GM23338 (cell line): ENCODE measurements around the gene KCNK4. TPM values are rescaled to one million over a fixed set of nuclear protein-coding genes. Genes with fewer than 3 reads are reported as not detected.

Source experiments
- ATAC-seq: fragments of 200-7000 bp; cut with Tn5 transposase; 3 replicates; pipeline ENCODE4 v1.9.1; 2020
- DNase-seq: peaks from one replicate; pipeline ENCODE4 v3.0.0-alpha.2; 2015; ENCODE audit warnings: low spot score
- H2AFZ ChIP-seq: fragments of 200-600 bp; sonication (generic); 2 replicates; pipeline ENCODE4 v1.8.0; 2016; ENCODE audit warnings: antibody characterized with exemption, mild to moderate bottlenecking, moderate library complexity
- H3F3A ChIP-seq: fragments of 200-600 bp; sonication (generic); replicated peaks from 2 replicates; pipeline ENCODE4 v1.8.0; 2017; ENCODE audit warnings: antibody characterized with exemption, mixed run types, low read depth
- H3K27ac ChIP-seq: fragments of 200-600 bp; sonication (generic); 2 replicates; pipeline ENCODE4 v1.6.1; 2016; ENCODE audit warnings: low read depth
- H3K27me3 ChIP-seq: fragments of 200-600 bp; sonication (generic); 2 replicates; pipeline ENCODE4 v1.8.0; 2016; ENCODE audit warnings: mild to moderate bottlenecking, mixed run types, moderate library complexity; ENCODE audit not compliant: insufficient read depth
- H3K36me3 ChIP-seq: fragments of 200-600 bp; sonication (generic); 2 replicates; pipeline ENCODE4 v1.8.0; 2016; ENCODE audit warnings: mild to moderate bottlenecking; ENCODE audit not compliant: insufficient read depth
- H3K4me1 ChIP-seq: fragments of 200-600 bp; sonication (generic); 2 replicates; pipeline ENCODE4 v1.8.0; 2016; ENCODE audit warnings: mild to moderate bottlenecking, moderate library complexity; ENCODE audit not compliant: insufficient read depth
- H3K4me2 ChIP-seq: fragments of 200-600 bp; sonication (generic); 2 replicates; pipeline ENCODE4 v1.7.1; 2017; ENCODE audit warnings: mixed run types
- H3K4me3 ChIP-seq: fragments of 200-600 bp; sonication (generic); 2 replicates; pipeline ENCODE4 v1.6.1; 2016; ENCODE audit warnings: mixed run types
- H3K79me2 ChIP-seq: fragments of 200-600 bp; sonication (generic); replicated peaks from 2 replicates; pipeline ENCODE4 v1.8.0; 2017; ENCODE audit warnings: mild to moderate bottlenecking; ENCODE audit not compliant: insufficient read depth
- H3K9me2 ChIP-seq: fragments of 200-600 bp; sonication (generic); 2 replicates; pipeline ENCODE4 v1.8.0; 2017; ENCODE audit not compliant: insufficient read depth
- H4K20me1 ChIP-seq: fragments of 200-600 bp; sonication (generic); replicated peaks from 2 replicates; pipeline ENCODE4 v1.8.0; 2017; ENCODE audit warnings: mild to moderate bottlenecking; ENCODE audit not compliant: insufficient read depth
- H3K27ac Mint-ChIP-seq: 2 replicates; pipeline ENCODE4 v1.8.0; 2020; ENCODE audit warnings: inconsistent platforms, mild to moderate bottlenecking, moderate library complexity, mixed read lengths
- H3K27me3 Mint-ChIP-seq: 3 replicates; pipeline ENCODE4 v1.8.0; 2022; ENCODE audit warnings: low read depth, mild to moderate bottlenecking, moderate library complexity, mixed read lengths, inconsistent platforms; ENCODE audit not compliant: insufficient read depth, poor library complexity
- H3K36me3 Mint-ChIP-seq: 3 replicates; pipeline ENCODE4 v1.8.0; 2021; ENCODE audit warnings: low read depth, mild to moderate bottlenecking, inconsistent platforms, moderate library complexity, mixed read lengths
- H3K4me1 Mint-ChIP-seq: 3 replicates; pipeline ENCODE4 v1.8.0; 2020; ENCODE audit warnings: mild to moderate bottlenecking, inconsistent platforms, mixed read lengths
- H3K4me3 Mint-ChIP-seq: 3 replicates; pipeline ENCODE4 v1.8.0; 2021; ENCODE audit warnings: moderate library complexity, mild to moderate bottlenecking, inconsistent platforms, mixed read lengths
- H3K9me3 Mint-ChIP-seq: 3 replicates; pipeline ENCODE4 v1.8.0; 2020; ENCODE audit warnings: moderate library complexity, mild to moderate bottlenecking, inconsistent platforms, mixed read lengths
- CREB1 ChIP-seq: fragments of 250-450 bp; sonication (Bioruptor Pico); IDR thresholded peaks from 2 replicates; pipeline ENCODE4 v1.5.0; 2020; ENCODE audit warnings: low read depth, mild to moderate bottlenecking, moderate library complexity
- EZH2phosphoT487 ChIP-seq: fragments of 200-600 bp; sonication (generic); IDR thresholded peaks from one replicate; pipeline ENCODE4 v1.8.1; 2018; ENCODE audit warnings: antibody characterized with exemption; ENCODE audit not compliant: unreplicated experiment
- JUNB ChIP-seq: IDR thresholded peaks from one replicate; pipeline ENCODE4 v1.6.1; 2016; ENCODE audit warnings: antibody characterized with exemption; ENCODE audit not compliant: unreplicated experiment
- POLR2AphosphoS5 ChIP-seq: IDR thresholded peaks from 2 replicates; pipeline ENCODE4 v1.6.1; 2016; ENCODE audit warnings: antibody characterized with exemption, low read depth
- polyA plus RNA-seq: library from polyadenylated mRNA; unstranded; fragments of >200 nt; fragmentation: Nextera tagmentation; extraction: Ambion mirVana; gene quantifications from 2 replicates; pipeline ENCODE4 v1.2.1, GENCODE V29; 2016
- total RNA-seq: library from RNA; depleted of rRNA; stranded (reverse); fragments of >200 nt; shearing (Covaris generic); gene quantifications from 2 replicates; pipeline ENCODE4 v1.2.3, GENCODE V29; 2014
- TF ChIP-seq, protein P1 (sequence below), 2 experiments: fragments of 200-600 bp in 1 of 2; sonication (generic) in 1 of 2; conservative IDR thresholded peaks; 2 replicates each; pipeline versions ENCODE4 v1.5.1 to v1.6.1; 2016 to 2017; ENCODE audit warnings: antibody characterized with exemption in 2 of 2, low read depth in 2 of 2, mild to moderate bottlenecking in 2 of 2, moderate library complexity in 1 of 2
- TF ChIP-seq, protein P2 (sequence below): IDR thresholded peaks from 2 replicates; pipeline ENCODE4 v1.6.1; 2016; ENCODE audit warnings: antibody characterized with exemption

Gene KCNK4
- total and polyA plus RNA-seq, 2 experiments from 2014 or later, result 1.0 TPM; not detected in 1

DNA sequence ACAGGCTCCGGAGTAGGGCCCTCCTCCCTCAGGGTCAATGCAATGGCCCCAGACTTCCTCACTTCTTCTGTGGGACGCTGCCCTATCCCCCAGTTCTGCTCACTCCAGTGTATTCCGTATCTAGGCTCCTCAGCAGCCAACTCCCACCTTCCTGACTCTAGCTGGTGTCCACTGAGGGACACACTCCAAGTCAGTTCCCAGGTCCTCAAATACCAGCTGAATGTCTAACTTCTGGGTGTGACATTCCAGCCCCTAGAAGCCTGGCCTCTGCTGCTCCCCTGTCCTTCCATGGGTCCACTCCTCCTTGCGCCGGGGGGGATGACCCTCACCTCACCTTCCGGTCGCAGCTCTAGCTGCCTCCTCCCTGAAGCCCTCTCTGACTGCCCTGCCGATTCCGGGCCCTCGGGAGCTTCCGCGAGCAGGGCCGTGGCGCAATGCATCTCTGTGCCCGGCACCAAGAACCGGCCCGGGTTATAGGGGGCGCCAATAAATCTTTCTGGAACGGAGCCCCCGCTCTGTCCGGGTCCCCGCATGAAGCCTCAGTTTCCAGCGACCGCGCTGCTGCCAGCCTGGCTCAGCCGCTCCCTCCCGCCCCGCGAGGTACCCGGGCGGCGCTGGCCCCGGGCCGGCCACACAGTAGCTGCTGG, 22.1 kb upstream of the KCNK4 start:
- TF ChIP-seq CREB1 (CRISPR knock-in tag), result no peak
- TF ChIP-seq EZH2phosphoT487, result no peak
- TF ChIP-seq, protein P1, sequence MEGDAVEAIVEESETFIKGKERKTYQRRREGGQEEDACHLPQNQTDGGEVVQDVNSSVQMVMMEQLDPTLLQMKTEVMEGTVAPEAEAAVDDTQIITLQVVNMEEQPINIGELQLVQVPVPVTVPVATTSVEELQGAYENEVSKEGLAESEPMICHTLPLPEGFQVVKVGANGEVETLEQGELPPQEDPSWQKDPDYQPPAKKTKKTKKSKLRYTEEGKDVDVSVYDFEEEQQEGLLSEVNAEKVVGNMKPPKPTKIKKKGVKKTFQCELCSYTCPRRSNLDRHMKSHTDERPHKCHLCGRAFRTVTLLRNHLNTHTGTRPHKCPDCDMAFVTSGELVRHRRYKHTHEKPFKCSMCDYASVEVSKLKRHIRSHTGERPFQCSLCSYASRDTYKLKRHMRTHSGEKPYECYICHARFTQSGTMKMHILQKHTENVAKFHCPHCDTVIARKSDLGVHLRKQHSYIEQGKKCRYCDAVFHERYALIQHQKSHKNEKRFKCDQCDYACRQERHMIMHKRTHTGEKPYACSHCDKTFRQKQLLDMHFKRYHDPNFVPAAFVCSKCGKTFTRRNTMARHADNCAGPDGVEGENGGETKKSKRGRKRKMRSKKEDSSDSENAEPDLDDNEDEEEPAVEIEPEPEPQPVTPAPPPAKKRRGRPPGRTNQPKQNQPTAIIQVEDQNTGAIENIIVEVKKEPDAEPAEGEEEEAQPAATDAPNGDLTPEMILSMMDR (conservative IDR thresholded peaks at IDR 0.05; ENCODE audit: low read depth in 2 of 2), result 0 out of 4 replicates have a peak, but pooled peaks of 1 of the 2 experiments have one; percentile 6
- TF ChIP-seq JUNB, result no peak
- TF ChIP-seq, protein P2, sequence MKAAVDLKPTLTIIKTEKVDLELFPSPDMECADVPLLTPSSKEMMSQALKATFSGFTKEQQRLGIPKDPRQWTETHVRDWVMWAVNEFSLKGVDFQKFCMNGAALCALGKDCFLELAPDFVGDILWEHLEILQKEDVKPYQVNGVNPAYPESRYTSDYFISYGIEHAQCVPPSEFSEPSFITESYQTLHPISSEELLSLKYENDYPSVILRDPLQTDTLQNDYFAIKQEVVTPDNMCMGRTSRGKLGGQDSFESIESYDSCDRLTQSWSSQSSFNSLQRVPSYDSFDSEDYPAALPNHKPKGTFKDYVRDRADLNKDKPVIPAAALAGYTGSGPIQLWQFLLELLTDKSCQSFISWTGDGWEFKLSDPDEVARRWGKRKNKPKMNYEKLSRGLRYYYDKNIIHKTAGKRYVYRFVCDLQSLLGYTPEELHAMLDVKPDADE, result no peak
- Mint-ChIP-seq H3K4me3 (peak overlapping the region; percentile 94), H3K9me3 (peaks cover 3% of the 10 kb centered on the region; the same call in 2 of the 3 replicates), H3K27ac (peak overlapping the region; percentile 73), H3K27me3 (peaks cover 23% of the 10 kb centered on the region), H3K4me1 (peaks cover 23% of the 10 kb centered on the region), H3K36me3 (peaks cover 31% of the 10 kb centered on the region)
- H3K36me3 ChIP-seq, result no peaks in the 10 kb centered on the region
- H3K9me2 ChIP-seq, result no peaks in the 10 kb centered on the region
- H3K79me2 ChIP-seq, result no peaks in the 10 kb centered on the region
- H2AFZ ChIP-seq, result no peak overlapping the region
- ATAC-seq (peak; percentile 13), DNase-seq (peak; percentile 53)
- H3K4me3 ChIP-seq, result peak overlapping the region; percentile 73
- H3K27ac ChIP-seq, result peak overlapping the region; percentile 81
- no peaks in the 10 kb centered on the region for H4K20me1 ChIP-seq
- H3K4me2 ChIP-seq, result peak overlapping the region; percentile 94
- peaks cover 11% of the 10 kb centered on the region; the same call in 1 of the 2 replicates for H3K4me1 ChIP-seq
- H3K27me3 ChIP-seq, result no peaks in the 10 kb centered on the region
- peaks cover 31% of the 10 kb centered on the region for H3F3A ChIP-seq

DNA sequence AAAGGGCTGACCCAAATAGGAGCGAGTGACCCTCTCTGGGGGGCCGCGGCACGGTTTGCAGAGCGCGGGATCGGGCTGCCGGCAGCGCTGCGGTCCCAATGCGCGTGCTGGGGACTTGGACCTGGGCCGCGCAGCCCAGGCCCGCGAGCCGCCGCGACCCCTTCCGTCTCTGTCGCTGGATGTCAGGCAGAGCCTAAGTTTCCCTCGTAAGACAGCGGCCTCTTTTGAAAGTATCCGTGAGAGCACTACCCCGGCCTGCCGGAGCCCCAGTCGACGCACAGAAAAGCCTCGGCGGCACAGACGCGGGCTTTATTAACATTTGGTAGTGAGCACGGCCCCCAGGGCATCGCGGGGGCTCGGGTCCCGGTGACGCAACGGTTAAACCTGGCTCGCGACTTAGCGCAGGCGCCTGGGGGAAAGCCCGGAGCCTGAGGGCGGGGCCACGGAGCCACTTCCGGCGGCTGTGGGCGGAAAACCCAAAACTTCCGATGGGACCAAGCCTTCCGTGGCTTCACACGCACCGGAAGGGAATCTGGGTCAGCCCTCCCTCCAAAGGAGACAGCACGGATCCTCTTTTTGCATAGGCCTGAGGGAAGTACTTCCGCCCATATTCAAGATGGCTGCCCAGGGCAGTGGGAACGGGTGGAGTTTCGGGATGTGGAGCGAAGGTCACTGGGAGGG, 21.4 kb upstream of the KCNK4 start:
- Histone ChIP-seq H3K27me3 (no peaks in the 10 kb centered on the region), H3K4me3 (peak overlapping the region; percentile 80), H3K36me3 (no peaks in the 10 kb centered on the region), H3K27ac (peak overlapping the region; percentile 95), H3K4me1 (peaks cover 11% of the 10 kb centered on the region; the same call in 1 of the 2 replicates), H3K79me2 (no peaks in the 10 kb centered on the region), H2AFZ (no peak overlapping the region), H4K20me1 (no peaks in the 10 kb centered on the region), H3K9me2 (no peaks in the 10 kb centered on the region), H3K4me2 (peak overlapping the region; percentile 97), H3F3A (peaks cover 29% of the 10 kb centered on the region)
- H3K27me3 Mint-ChIP-seq, result peaks cover 23% of the 10 kb centered on the region
- H3K27ac Mint-ChIP-seq, result peak overlapping the region; percentile 99
- H3K4me3 Mint-ChIP-seq, result peak overlapping the region; percentile 94
- peaks cover 3% of the 10 kb centered on the region; the same call in 2 of the 3 replicates for H3K9me3 Mint-ChIP-seq
- peak; percentile 100 for DNase-seq
- ATAC-seq, result peak; percentile 81
- H3K36me3 Mint-ChIP-seq, result peaks cover 26% of the 10 kb centered on the region
- H3K4me1 Mint-ChIP-seq, result peaks cover 24% of the 10 kb centered on the region
- TF ChIP-seq, protein P2, result peak; percentile 99
- TF ChIP-seq JUNB (no peak), POLR2AphosphoS5 (peak; percentile 81)
- TF ChIP-seq, protein P1 (conservative IDR thresholded peaks at IDR 0.05; ENCODE audit: low read depth in 2 of 2), result peak in 1 of 2 experiments; percentile 3; a peak in 1 of 4 replicates
